H1 (cell line): ENCODE data around the gene PHACTR1.

Experiments
- CEBPB ChIP-seq: IDR thresholded peaks from 2 replicates; pipeline ENCODE4 v1.6.1; 2012; ENCODE audit warnings: low read depth, low read length
- CREB1 ChIP-seq: IDR thresholded peaks from 2 replicates; pipeline ENCODE4 v1.6.1; 2012; ENCODE audit warnings: inconsistent platforms
- CTCF ChIP-seq, 3 experiments: IDR thresholded peaks; 1 replicate in 2 of 3; 2 replicates in 1 of 3; pipeline versions ENCODE4 v1.5.1 to v1.6.1; 2011; ENCODE audit warnings: low read length in 3 of 3, mild to moderate bottlenecking in 3 of 3, inconsistent platforms in 2 of 3, low read depth in 1 of 3, moderate library complexity in 1 of 3; ENCODE audit not compliant: insufficient read depth in 1 of 3; ENCODE audit errors: control extremely low read depth in 1 of 3
- EZH2 ChIP-seq: fragments of 200-600 bp; sonication (generic); IDR thresholded peaks from 2 replicates; pipeline ENCODE4 v1.7.1; 2012; ENCODE audit warnings: low read depth, mild to moderate bottlenecking, moderate library complexity, low read length, inconsistent platforms; ENCODE audit not compliant: severe bottlenecking
- MAX ChIP-seq: IDR thresholded peaks from 2 replicates; pipeline ENCODE4 v1.6.1; 2012; ENCODE audit warnings: inconsistent platforms
- POLR2A ChIP-seq, 2 experiments: IDR thresholded peaks; 1 replicate in 1 of 2; 2 replicates in 1 of 2; pipeline ENCODE4 v1.6.1; 2011; ENCODE audit warnings: low read depth in 2 of 2, low read length in 2 of 2, mild to moderate bottlenecking in 2 of 2; ENCODE audit errors: control extremely low read depth in 1 of 2
- POLR2AphosphoS5 ChIP-seq: IDR thresholded peaks from 2 replicates; pipeline ENCODE4 v1.6.1; 2011; ENCODE audit warnings: low read depth, low read length
- RAD21 ChIP-seq, 2 experiments: IDR thresholded peaks in 1 of 2; conservative IDR thresholded peaks in 1 of 2; 2 replicates each; pipeline ENCODE4 v1.6.1; 2011; ENCODE audit warnings: low read depth in 2 of 2, low read length in 2 of 2, improper control_type of control experiment in 1 of 2, inconsistent platforms in 1 of 2, mild to moderate bottlenecking in 1 of 2, moderate library complexity in 1 of 2
- TAF1 ChIP-seq: IDR thresholded peaks from 2 replicates; pipeline ENCODE4 v1.6.1; 2011; ENCODE audit warnings: mild to moderate bottlenecking, low read depth, low read length
- YY1 ChIP-seq: IDR thresholded peaks from 2 replicates; pipeline ENCODE4 v1.6.1; 2011; ENCODE audit warnings: low read depth, mild to moderate bottlenecking, low read length

GRCh38 chr6:12943549-12943948 lies 227.0 kb downstream of the PHACTR1 start:
- no peak for TF ChIP-seq TAF1
- no peak for TF ChIP-seq EZH2
- TF ChIP-seq YY1, result no peak
- TF ChIP-seq RAD21 (IDR thresholded peaks at IDR 0.05 in 1 of 2, conservative IDR thresholded peaks at IDR 0.05 in 1 of 2; ENCODE audit: low read depth in 2 of 2, low read length in 2 of 2), result no peak
- TF ChIP-seq CTCF (IDR thresholded peaks at IDR 0.05; ENCODE audit: control extremely low read depth in 1 of 3, insufficient read depth in 1 of 3, low read depth in 1 of 3, low read length in 3 of 3), result no peak
- no peak for TF ChIP-seq MAX
- no peak for TF ChIP-seq CEBPB
- no peak for TF ChIP-seq POLR2A (IDR thresholded peaks at IDR 0.05; ENCODE audit: control extremely low read depth in 1 of 2, low read depth in 2 of 2, low read length in 2 of 2)
- TF ChIP-seq POLR2AphosphoS5, result no peak
- no peak for TF ChIP-seq CREB1
